Measurements from ENCODE around the gene FNBP1L.

GRCh38 chr1:93516164-93516563, 68.2 kb downstream of the FNBP1L start:
- TF ChIP-seq POLR2A (IDR thresholded peaks at IDR 0.05; ENCODE audit: low read depth, low read length) (no peak), TAF1 (IDR thresholded peaks at IDR 0.05; ENCODE audit: borderline replicate concordance, low read depth, low read length) (no peak)

Data from GM12892 (cell line).